H1 (cell line): ENCODE data around the gene SPR. TPM values are rescaled to one million over a fixed set of nuclear protein-coding genes. Genes with fewer than 3 reads are reported as not detected.
A peak's percentile ranks its signal among the peaks of the same experiment; 100 is the strongest.

ENCODE experiments used
- CTCF ChIA-PET: fragments of 300-600 bp; sonication (Branson Sonifier 250); formaldehyde crosslinking; loops from one replicate; lab custom pipeline; 2021; ENCODE audit not compliant: partially characterized antibody; lab: Charles Lee
- POLR2A ChIA-PET: fragments of 300-600 bp; sonication (Branson Sonifier 250); formaldehyde crosslinking; loops from one replicate; lab custom pipeline; 2021; ENCODE audit warnings: inconsistent platforms; ENCODE audit not compliant: partially characterized antibody; lab: Charles Lee
- DNase-seq, 2 experiments: peaks; one replicate each; pipeline versions ENCODE4 v3.0.0 to v3.0.0-alpha.2; 2010 to 2022; ENCODE audit warnings: low spot score in 2 of 2, low read depth in 1 of 2, mixed read lengths in 1 of 2
- FAIRE-seq: peaks from 2 replicates; lab custom pipeline; 2011; peaks lifted over from hg19 to GRCh38; lab: Jason Lieb, UNC
- H2AFZ ChIP-seq: 2 replicates; pipeline ENCODE4 v1.8.1; 2012; ENCODE audit warnings: low read length, inconsistent platforms
- H2AK5ac ChIP-seq: 2 replicates; pipeline ENCODE4 v1.6.1; 2013; ENCODE audit warnings: low read depth, low read length
- H2BK120ac ChIP-seq: replicated peaks from 2 replicates; pipeline ENCODE3; 2013; ENCODE audit warnings: low read depth, low read length, inconsistent platforms
- H2BK12ac ChIP-seq: 2 replicates; pipeline ENCODE4 v1.6.1; 2013; ENCODE audit warnings: low read depth, low read length
- H2BK15ac ChIP-seq: 2 replicates; pipeline ENCODE4 v1.6.1; 2013; ENCODE audit warnings: low read length
- H2BK20ac ChIP-seq: 2 replicates; pipeline ENCODE4 v1.6.1; 2013; ENCODE audit warnings: low read length
- H2BK5ac ChIP-seq: 2 replicates; pipeline ENCODE4 v1.6.1; 2013; ENCODE audit warnings: low read depth, low read length
- H3K14ac ChIP-seq: 2 replicates; pipeline ENCODE4 v1.6.1; 2013; ENCODE audit warnings: inconsistent platforms; ENCODE audit not compliant: insufficient read length
- H3K18ac ChIP-seq: 2 replicates; pipeline ENCODE4 v1.6.1; 2013; ENCODE audit warnings: low read length; ENCODE audit errors: extremely low read depth
- H3K23ac ChIP-seq: 2 replicates; pipeline ENCODE4 v1.6.1; 2013; ENCODE audit warnings: inconsistent platforms; ENCODE audit not compliant: insufficient read length
- H3K23me2 ChIP-seq: 2 replicates; pipeline ENCODE4 v1.6.1; 2013; ENCODE audit warnings: low read depth, low read length
- H3K27ac ChIP-seq: 2 replicates; pipeline ENCODE4 v1.6.1; 2011; ENCODE audit warnings: low read depth, low read length, inconsistent platforms
- H3K27me3 ChIP-seq, 4 experiments: replicated peaks in 1 of 4; 1 replicate in 1 of 4; 2 replicates in 3 of 4; pipeline versions ENCODE4 v1.6.1 to v1.8.1; 2011 to 2013; ENCODE audit warnings: low read length in 3 of 4, mild to moderate bottlenecking in 3 of 4, inconsistent platforms in 2 of 4, mixed read lengths in 2 of 4, moderate library complexity in 1 of 4; ENCODE audit not compliant: control insufficient read depth in 3 of 4, insufficient read depth in 3 of 4; ENCODE audit errors: extremely low read depth in 1 of 4
- H3K36me3 ChIP-seq, 4 experiments: 2 replicates each; pipeline versions ENCODE4 v1.6.1 to v1.8.1; 2011 to 2013; ENCODE audit warnings: mild to moderate bottlenecking in 4 of 4, low read length in 3 of 4, moderate library complexity in 2 of 4, control low read depth in 1 of 4, inconsistent platforms in 1 of 4; ENCODE audit not compliant: insufficient read depth in 4 of 4, control insufficient read depth in 2 of 4
- H3K4ac ChIP-seq: replicated peaks from 2 replicates; pipeline ENCODE3; 2013; ENCODE audit warnings: low read length, low read depth, mixed read lengths, inconsistent platforms; ENCODE audit not compliant: insufficient read length
- H3K4me1 ChIP-seq, 4 experiments: replicated peaks in 1 of 4; 1 replicate in 1 of 4; 2 replicates in 3 of 4; pipeline versions ENCODE4 v1.6.1 to v1.8.1; 2011 to 2013; ENCODE audit warnings: low read length in 3 of 4, inconsistent platforms in 2 of 4, mixed read lengths in 1 of 4; ENCODE audit not compliant: insufficient read depth in 4 of 4, control insufficient read depth in 3 of 4
- H3K4me2 ChIP-seq, 2 experiments: 2 replicates each; pipeline versions ENCODE4 v1.6.1 to v1.8.1; 2011 to 2013; ENCODE audit warnings: low read depth in 2 of 2, low read length in 2 of 2, control low read depth in 1 of 2, inconsistent platforms in 1 of 2, mild to moderate bottlenecking in 1 of 2; ENCODE audit not compliant: insufficient read depth in 1 of 2
- H3K4me3 ChIP-seq, 4 experiments: fragments of 200-600, 300-600 bp in 1 of 4; sonication (generic), shearing (Covaris generic), sonication (Bioruptor Twin) in 1 of 4; 2 replicates each; pipeline versions ENCODE4 v1.5.1 to v1.8.1; 2011 to 2016; ENCODE audit warnings: low read length in 4 of 4, low read depth in 3 of 4, control low read depth in 2 of 4, inconsistent platforms in 2 of 4, mild to moderate bottlenecking in 2 of 4, mixed read lengths in 1 of 4, moderate library complexity in 1 of 4; ENCODE audit not compliant: insufficient read depth in 2 of 4; ENCODE audit errors: extremely low read depth in 1 of 4
- H3K56ac ChIP-seq: replicated peaks from 2 replicates; pipeline ENCODE3; 2013; ENCODE audit warnings: low read depth, mild to moderate bottlenecking, mixed read lengths, low read length, inconsistent platforms; ENCODE audit not compliant: insufficient read length
- H3K79me1 ChIP-seq: 2 replicates; pipeline ENCODE4 v1.6.1; 2013; ENCODE audit warnings: low read depth, low read length, control low read depth
- H3K79me2 ChIP-seq, 2 experiments: 2 replicates each; pipeline versions ENCODE4 v1.6.1 to v1.8.1; 2012 to 2013; ENCODE audit warnings: low read length in 2 of 2, mild to moderate bottlenecking in 2 of 2, inconsistent platforms in 1 of 2; ENCODE audit not compliant: insufficient read depth in 2 of 2, control insufficient read depth in 1 of 2
- H3K9ac ChIP-seq, 4 experiments: replicated peaks in 1 of 4; 1 replicate in 1 of 4; 2 replicates in 3 of 4; pipeline versions ENCODE4 v1.6.1 to v1.8.1; 2011 to 2013; ENCODE audit warnings: low read depth in 3 of 4, low read length in 3 of 4, control low read depth in 2 of 4, mild to moderate bottlenecking in 2 of 4, moderate library complexity in 2 of 4, inconsistent platforms in 1 of 4; ENCODE audit errors: extremely low read depth in 1 of 4
- H3K9me3 ChIP-seq, 2 experiments: 2 replicates each; pipeline versions ENCODE4 v1.6.1 to v1.8.1; 2012 to 2013; ENCODE audit warnings: mild to moderate bottlenecking in 2 of 2, moderate library complexity in 2 of 2, control low read depth in 1 of 2, inconsistent platforms in 1 of 2, low read depth in 1 of 2, low read length in 1 of 2, mixed read lengths in 1 of 2; ENCODE audit not compliant: insufficient read depth in 2 of 2
- H4K20me1 ChIP-seq, 2 experiments: replicated peaks in 1 of 2; 2 replicates each; pipeline versions ENCODE3 to v1.8.1; 2011 to 2013; ENCODE audit warnings: inconsistent platforms in 2 of 2, low read length in 2 of 2, mild to moderate bottlenecking in 1 of 2; ENCODE audit not compliant: insufficient read depth in 2 of 2, control insufficient read depth in 1 of 2
- H4K5ac ChIP-seq: 2 replicates; pipeline ENCODE4 v1.6.1; 2013; ENCODE audit warnings: low read length, low read depth, mixed read lengths, inconsistent platforms; ENCODE audit not compliant: insufficient read length
- H4K8ac ChIP-seq: 2 replicates; pipeline ENCODE4 v1.8.0; 2013; ENCODE audit warnings: mild to moderate bottlenecking, moderate library complexity, low read length, inconsistent platforms; ENCODE audit not compliant: insufficient read depth; ENCODE audit errors: extremely low read depth
- H4K91ac ChIP-seq: replicated peaks from 2 replicates; pipeline ENCODE3; 2013; ENCODE audit warnings: low read length, mixed read lengths, inconsistent platforms; ENCODE audit not compliant: insufficient read length
- ATF2 ChIP-seq: IDR thresholded peaks from 2 replicates; pipeline ENCODE4 v1.6.1; 2012; ENCODE audit warnings: low read length, inconsistent platforms
- BACH1 ChIP-seq: IDR thresholded peaks from 2 replicates; pipeline ENCODE4 v1.6.1; 2012; ENCODE audit warnings: low read length, improper control_type of control experiment
- CTCF ChIP-seq, 3 experiments: IDR thresholded peaks; 1 replicate in 2 of 3; 2 replicates in 1 of 3; pipeline versions ENCODE4 v1.5.1 to v1.6.1; 2011; ENCODE audit warnings: low read length in 3 of 3, mild to moderate bottlenecking in 3 of 3, inconsistent platforms in 2 of 3, low read depth in 1 of 3, moderate library complexity in 1 of 3; ENCODE audit not compliant: insufficient read depth in 1 of 3; ENCODE audit errors: control extremely low read depth in 1 of 3
- E2F6 ChIP-seq: IDR thresholded peaks from 2 replicates; pipeline ENCODE4 v1.6.1; 2012; ENCODE audit warnings: inconsistent platforms
- RAD21 ChIP-seq, 2 experiments: IDR thresholded peaks in 1 of 2; conservative IDR thresholded peaks in 1 of 2; 2 replicates each; pipeline ENCODE4 v1.6.1; 2011; ENCODE audit warnings: low read depth in 2 of 2, low read length in 2 of 2, improper control_type of control experiment in 1 of 2, inconsistent platforms in 1 of 2, mild to moderate bottlenecking in 1 of 2, moderate library complexity in 1 of 2
- RNF2 ChIP-seq: fragments of 200-900, 300-1000 bp; sonication (generic); IDR thresholded peaks from 2 replicates; pipeline ENCODE4 v1.7.1; 2016; ENCODE audit warnings: borderline replicate concordance, low read depth, mild to moderate bottlenecking, antibody characterized with exemption, low read length; ENCODE audit not compliant: poor library complexity, severe bottlenecking; ENCODE audit errors: missing control alignments
- YY1 ChIP-seq: IDR thresholded peaks from 2 replicates; pipeline ENCODE4 v1.6.1; 2011; ENCODE audit warnings: low read depth, mild to moderate bottlenecking, low read length
- WGBS, 2 experiments: shearing (Covaris generic) in 1 of 2; methylation state at CpG; one replicate each; pipeline versions ENCODE4 v1.1.6 to v1.1.7; 2013 to 2015; ENCODE audit warnings: low lambda C conversion rate in 2 of 2, mixed read lengths in 2 of 2, inconsistent platforms in 1 of 2, low coverage in 1 of 2, missing lambda C conversion rate in 1 of 2; ENCODE audit not compliant: insufficient replicate concordance in 2 of 2, insufficient coverage in 1 of 2, insufficient read length in 1 of 2; ENCODE audit errors: extremely low coverage in 1 of 2, missing lambda C conversion rate in 1 of 2; 5-methylcytosine and 5-hydroxymethylcytosine counted together
- polyA plus RNA-seq, 7 experiments: library from polyadenylated mRNA; depleted of rRNA in 3 of 7; stranded (reverse) in 5 of 7; unstranded in 2 of 7; fragments of >200 nt in 5 of 7; fragments of 200-250 nt in 2 of 7; gene quantifications; 1 replicate in 5 of 7; 2 replicates in 1 of 7; 4 replicates in 1 of 7; pipeline versions ENCODE4 v1.2.1 to v1.2.3, GENCODE V29; 2011 to 2013; ENCODE audit warnings: missing spikeins in 2 of 7, mixed read lengths in 2 of 7
- total RNA-seq: library from RNA; stranded (reverse); fragmentation: NEBNext Ultra II Directional; extraction: Animal tissue kit (Norgen Biotek cat#: 25700); gene quantifications from 2 replicates; pipeline ENCODE4 v1.2.1, GENCODE V29; 2021

Gene SPR
- total and polyA plus RNA-seq, 2 of the 8 experiments (the other 6 are each of a cell fraction or from before 2014, with no cell fraction given) = 4.5 to 11.5 TPM

- Histone ChIP-seq H2AK5ac (no peak overlapping the region), H4K5ac (no peak overlapping the region), H3K36me3 (no peaks in the 10 kb centered on the region), H3K79me1 (no peaks in the 10 kb centered on the region), H3K4me3 (no peak overlapping the region), H3K4me1 (peaks cover 0 to 3% (median under 1%) of the 10 kb centered on the region in 4 experiments; a peak in 1 of 7 replicates), H2BK15ac (0 out of 2 replicates have a peak overlapping the region, but pooled peaks have one; percentile 36), H3K79me2 (no peaks in the 10 kb centered on the region), H3K27ac (no peak overlapping the region), H3K4ac (no peak overlapping the region), H3K14ac (no peak overlapping the region), H2BK20ac (peak overlapping the region; percentile 88; the same call in 1 of the 2 replicates), H3K9me3 (no peaks in the 10 kb centered on the region), H2BK12ac (no peak overlapping the region), H3K23ac (no peak overlapping the region), H3K27me3 (peaks cover 0 to 3% (median 0%) of the 10 kb centered on the region in 4 experiments; a peak in 2 of 7 replicates), H3K18ac (no peak overlapping the region), H2AFZ (no peak overlapping the region), H4K20me1 (no peaks in the 10 kb centered on the region), H3K4me2 (no peak overlapping the region), H4K91ac (no peak overlapping the region), H3K56ac (no peak overlapping the region), H3K9ac (no peak overlapping the region), H3K23me2 (peaks cover 4% of the 10 kb centered on the region; the same call in 1 of the 2 replicates), H4K8ac (no peak overlapping the region), H2BK5ac (no peak overlapping the region), H2BK120ac (no peak overlapping the region)
- DNase-seq = peak in 1 of 2 experiments; percentile 79
- WGBS, 2 experiments = 23% methylated on average over 3 of the region's 3 CpGs; no CpG with 5 or more reads in 1 of the 2 experiments
- CTCF ChIA-PET = interaction anchor here (0.6 to 2.7 kb wide), 39 partner anchors 9 to 873 kb away, joined by 3 to 18 read pairs (median 4); no protein-coding TSS in a partner anchor
- FAIRE-seq = peak; percentile 89
- POLR2A ChIA-PET = interaction anchor here (1.3 kb wide), 1 partner anchor 88 kb away, joined by 3 read pairs; no protein-coding TSS in a partner anchor
- TF ChIP-seq CTCF (IDR thresholded peaks at IDR 0.05; ENCODE audit: control extremely low read depth in 1 of 3, insufficient read depth in 1 of 3, low read depth in 1 of 3, low read length in 3 of 3) (peak; percentile 59 to 74 (median 72)), E2F6 (no peak), ATF2 (no peak), BACH1 (no peak), RAD21 (IDR thresholded peaks at IDR 0.05 in 1 of 2, conservative IDR thresholded peaks at IDR 0.05 in 1 of 2; ENCODE audit: low read depth in 2 of 2, low read length in 2 of 2) (peak; percentile 88 to 89), YY1 (peak; percentile 77), RNF2 (no peak)
Measured at GRCh38 chr2:72859831-72860262, 27.4 kb upstream of the SPR start.
